ENCODE data around the gene NCAPD3. TPM values are rescaled to one million over a fixed set of nuclear protein-coding genes. Genes with fewer than 3 reads are reported as not detected.
"Not testable (repeated sequence)": the region's sequence is repeated elsewhere in the genome, so short reads cannot be mapped to it uniquely, and the experiment has no call there.

The NCAPD3 gene
- total and polyA plus RNA-seq, 9 donors, result 5.8 to 12.1 (median 8.8) TPM

DNA sequence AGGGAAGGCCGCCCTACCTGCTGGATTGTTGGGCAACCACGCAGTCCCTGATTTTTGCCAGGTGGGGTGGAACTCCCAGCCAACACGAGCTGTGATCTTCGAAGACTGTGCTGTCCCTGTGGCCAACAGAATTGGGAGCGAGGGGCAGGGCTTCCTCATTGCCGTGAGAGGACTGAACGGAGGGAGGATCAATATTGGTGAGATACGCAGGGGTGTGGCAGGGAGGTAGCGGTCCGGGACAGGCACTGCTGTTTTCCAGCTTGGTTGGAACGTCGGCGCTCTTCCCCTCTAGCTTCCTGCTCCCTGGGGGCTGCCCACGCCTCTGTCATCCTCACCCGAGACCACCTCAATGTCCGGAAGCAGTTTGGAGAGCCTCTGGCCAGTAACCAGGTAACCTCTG, 37.2 kb upstream of the NCAPD3 start:
- H3K9me3 ChIP-seq, result no peaks in the 10 kb centered on the region
- 90 to 94% (median 93%) methylated on average over 16 of the region's 16 CpGs for WGBS, 3 donors
- no peaks in the 10 kb centered on the region for H3K27me3 ChIP-seq
- no peaks in the 10 kb centered on the region for H3K36me3 ChIP-seq
- H3K4me1 ChIP-seq (ENCODE audit: insufficient read depth), result no peaks in the 10 kb centered on the region
- no peak for DNase-seq
- TF ChIP-seq, protein P1, sequence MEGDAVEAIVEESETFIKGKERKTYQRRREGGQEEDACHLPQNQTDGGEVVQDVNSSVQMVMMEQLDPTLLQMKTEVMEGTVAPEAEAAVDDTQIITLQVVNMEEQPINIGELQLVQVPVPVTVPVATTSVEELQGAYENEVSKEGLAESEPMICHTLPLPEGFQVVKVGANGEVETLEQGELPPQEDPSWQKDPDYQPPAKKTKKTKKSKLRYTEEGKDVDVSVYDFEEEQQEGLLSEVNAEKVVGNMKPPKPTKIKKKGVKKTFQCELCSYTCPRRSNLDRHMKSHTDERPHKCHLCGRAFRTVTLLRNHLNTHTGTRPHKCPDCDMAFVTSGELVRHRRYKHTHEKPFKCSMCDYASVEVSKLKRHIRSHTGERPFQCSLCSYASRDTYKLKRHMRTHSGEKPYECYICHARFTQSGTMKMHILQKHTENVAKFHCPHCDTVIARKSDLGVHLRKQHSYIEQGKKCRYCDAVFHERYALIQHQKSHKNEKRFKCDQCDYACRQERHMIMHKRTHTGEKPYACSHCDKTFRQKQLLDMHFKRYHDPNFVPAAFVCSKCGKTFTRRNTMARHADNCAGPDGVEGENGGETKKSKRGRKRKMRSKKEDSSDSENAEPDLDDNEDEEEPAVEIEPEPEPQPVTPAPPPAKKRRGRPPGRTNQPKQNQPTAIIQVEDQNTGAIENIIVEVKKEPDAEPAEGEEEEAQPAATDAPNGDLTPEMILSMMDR (IDR thresholded peaks at IDR 0.05), result no peak
- TF ChIP-seq POLR2A (IDR thresholded peaks at IDR 0.05) (no peak), EP300 (IDR thresholded peaks at IDR 0.05) (no peak)
- intact Hi-C loops (cut with DNase I), result no loop called here
- H3K27ac ChIP-seq, result no peak overlapping the region
- no peak overlapping the region for H3K4me3 ChIP-seq

DNA sequence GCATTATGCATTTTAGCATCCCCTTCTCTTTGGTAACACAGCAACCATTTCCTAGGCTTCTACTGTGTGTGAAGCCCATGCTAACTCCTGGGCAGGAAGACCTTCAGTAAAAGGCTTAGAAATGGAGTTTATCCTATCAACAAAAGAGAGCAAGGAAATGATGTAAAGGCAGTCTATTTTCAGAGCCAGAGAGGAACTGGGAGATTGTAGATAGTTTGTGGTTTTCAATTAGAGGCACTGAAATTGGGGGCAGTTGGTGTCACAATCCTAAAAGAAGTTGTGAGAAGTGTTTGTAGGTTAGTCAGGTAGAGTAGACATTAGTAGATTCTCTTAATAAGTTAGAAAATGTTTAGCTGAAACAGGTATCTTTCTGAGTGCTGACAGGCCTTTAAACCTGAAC, 36.7 kb upstream of the NCAPD3 start:
- DNase-seq, result no peak
- Histone ChIP-seq H3K27ac (no peak overlapping the region), H3K27me3 (no peaks in the 10 kb centered on the region), H3K36me3 (no peaks in the 10 kb centered on the region), H3K9me3 (no peaks in the 10 kb centered on the region), H3K4me1 (ENCODE audit: insufficient read depth) (no peaks in the 10 kb centered on the region), H3K4me3 (no peak overlapping the region)
- no peak for TF ChIP-seq POLR2A (IDR thresholded peaks at IDR 0.05)
- TF ChIP-seq, protein P1 (IDR thresholded peaks at IDR 0.05), result no peak
- no peak for TF ChIP-seq EP300 (IDR thresholded peaks at IDR 0.05)
- intact Hi-C loops (cut with DNase I), result no loop called here

DNA sequence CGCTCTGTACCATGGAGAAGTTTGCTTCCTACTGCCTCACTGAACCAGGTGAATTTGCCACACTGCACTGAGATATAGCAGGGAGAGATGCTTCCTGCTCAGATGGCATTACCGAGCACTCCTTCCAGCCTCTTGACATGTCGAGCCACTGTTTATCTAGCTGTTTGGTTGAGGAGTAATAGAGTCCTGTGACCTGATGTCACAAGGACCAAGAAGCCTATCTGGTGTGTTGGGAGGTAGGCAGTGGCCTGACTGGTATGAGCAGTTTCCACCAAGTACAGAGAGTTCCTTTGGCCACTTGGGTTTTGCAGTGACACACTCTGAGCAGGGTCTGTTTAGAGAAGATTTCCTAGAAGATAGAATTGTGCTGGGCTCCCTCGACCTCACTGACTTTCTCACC, 34.8 kb upstream of the NCAPD3 start:
- Histone ChIP-seq H3K9me3 (no peaks in the 10 kb centered on the region), H3K27me3 (no peaks in the 10 kb centered on the region), H3K36me3 (no peaks in the 10 kb centered on the region), H3K4me3 (no peak overlapping the region), H3K4me1 (ENCODE audit: insufficient read depth) (peaks cover 1% of the 10 kb centered on the region), H3K27ac (no peak overlapping the region)
- no peak for DNase-seq
- TF ChIP-seq EP300 (IDR thresholded peaks at IDR 0.05), result no peak
- TF ChIP-seq, protein P1 (IDR thresholded peaks at IDR 0.05), result no peak
- TF ChIP-seq POLR2A (IDR thresholded peaks at IDR 0.05), result no peak
- intact Hi-C loops (cut with DNase I), result no loop called here
- 85 to 93% (median 88%) methylated on average over 4 of the region's 4 CpGs for WGBS, 3 donors

DNA sequence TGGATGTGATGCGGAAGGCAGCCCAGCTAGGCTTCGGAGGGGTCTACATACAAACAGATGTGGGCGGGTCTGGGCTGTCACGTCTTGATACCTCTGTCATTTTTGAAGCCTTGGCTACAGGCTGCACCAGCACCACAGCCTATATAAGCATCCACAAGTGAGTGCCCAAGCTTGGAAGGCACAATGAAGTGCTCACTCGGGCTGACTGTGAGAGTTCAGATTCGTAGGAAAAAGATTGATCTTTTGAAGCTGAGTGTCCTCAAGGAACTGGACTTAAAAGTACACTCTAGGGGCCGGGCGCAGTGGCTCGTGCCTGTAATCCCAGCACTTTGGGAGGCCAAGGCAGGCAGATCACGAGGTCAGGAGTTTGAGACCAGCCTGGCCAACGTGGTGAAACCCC, 33.3 kb upstream of the NCAPD3 start:
- Histone ChIP-seq H3K36me3 (no peaks in the 10 kb centered on the region), H3K4me1 (ENCODE audit: insufficient read depth) (peaks cover 1% of the 10 kb centered on the region), H3K27ac (no peak overlapping the region), H3K9me3 (no peaks in the 10 kb centered on the region), H3K27me3 (no peaks in the 10 kb centered on the region), H3K4me3 (no peak overlapping the region)
- TF ChIP-seq, protein P1 (IDR thresholded peaks at IDR 0.05), result no peak
- no peak for DNase-seq
- WGBS, 3 donors, result 93 to 94% (median 93%) methylated on average over 11 of the region's 11 CpGs
- intact Hi-C loops (cut with DNase I), result no loop called here

DNA sequence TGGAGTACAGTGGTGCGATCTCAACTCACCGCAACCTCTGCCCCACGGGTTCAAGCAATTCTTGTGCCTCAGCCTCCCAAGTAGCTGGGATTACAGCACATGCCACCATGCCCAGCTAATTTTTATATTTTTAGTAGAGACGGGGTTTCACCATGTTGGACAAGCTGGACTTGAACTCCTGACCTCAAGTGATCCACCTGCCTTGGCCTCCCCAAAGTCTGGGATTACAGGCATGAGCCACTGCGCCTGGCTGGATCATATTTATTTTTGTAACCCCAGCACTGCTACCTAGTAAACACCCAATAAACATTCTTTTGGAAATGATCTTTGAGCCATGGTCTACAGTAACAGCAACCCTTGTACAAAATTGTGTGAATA, 31.4 kb upstream of the NCAPD3 start:
- intact Hi-C loops (cut with DNase I), result not testable (repeated sequence)

More for the DNA sequence above, 31.4 kb upstream of the NCAPD3 start:
- H3K4me1 ChIP-seq (ENCODE audit: insufficient read depth); H3K27me3 ChIP-seq; DNase-seq; H3K36me3 ChIP-seq; H3K4me3 ChIP-seq; H3K27ac ChIP-seq; H3K9me3 ChIP-seq: not testable (repeated sequence)
- WGBS, 3 donors, result 93 to 98% (median 94%) methylated on average over 5 of the region's 5 CpGs

Measured in ovary (tissue), 9 donors.